ENCODE data around the gene MYEF2. TPM values are rescaled to one million over a fixed set of nuclear protein-coding genes. Genes with fewer than 3 reads are reported as not detected.

The MYEF2 gene
- total and polyA plus RNA-seq, 2 of the 8 experiments (the other 6 are each of a cell fraction or from before 2014, with no cell fraction given) = 18.9 to 79.2 TPM

DNA sequence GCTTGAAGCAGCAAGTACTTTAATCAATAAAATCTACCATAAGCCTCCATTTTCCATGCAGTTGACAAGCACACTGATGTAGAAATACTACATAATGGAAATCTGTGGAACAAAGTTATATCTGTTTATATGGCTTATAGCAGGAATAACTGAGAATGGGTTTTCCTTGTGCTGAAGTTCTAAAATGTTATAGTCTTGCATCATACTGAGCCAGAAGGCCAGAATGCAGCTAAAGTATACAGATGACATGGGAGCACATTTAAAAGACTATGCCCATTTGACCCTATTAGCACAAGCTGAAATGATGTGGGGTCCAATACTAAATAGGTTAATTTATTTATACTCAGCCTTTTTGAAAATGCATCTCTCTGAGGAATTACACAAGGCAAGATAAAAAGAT lies 32.2 kb downstream of the MYEF2 start:
- TF ChIP-seq, protein P1, sequence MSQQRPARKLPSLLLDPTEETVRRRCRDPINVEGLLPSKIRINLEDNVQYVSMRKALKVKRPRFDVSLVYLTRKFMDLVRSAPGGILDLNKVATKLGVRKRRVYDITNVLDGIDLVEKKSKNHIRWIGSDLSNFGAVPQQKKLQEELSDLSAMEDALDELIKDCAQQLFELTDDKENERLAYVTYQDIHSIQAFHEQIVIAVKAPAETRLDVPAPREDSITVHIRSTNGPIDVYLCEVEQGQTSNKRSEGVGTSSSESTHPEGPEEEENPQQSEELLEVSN (IDR thresholded peaks at IDR 0.05) = no peak
- TF ChIP-seq PHF8 (conservative IDR thresholded peaks at IDR 0.05; ENCODE audit: low read depth, low read length) = no peak
- no peak for TF ChIP-seq JUND (IDR thresholded peaks at IDR 0.05; ENCODE audit: low read length)
- TF ChIP-seq RXRA (IDR thresholded peaks at IDR 0.05; ENCODE audit: insufficient read depth, low read depth, low read length) = no peak
- TF ChIP-seq CREB1 (IDR thresholded peaks at IDR 0.05) = no peak
- no peak for TF ChIP-seq CBX5 (IDR thresholded peaks at IDR 0.05; ENCODE audit: low read depth, low read length)
- no peak for TF ChIP-seq HDAC6 (IDR thresholded peaks at IDR 0.05; ENCODE audit: low read depth, low read length)
- TF ChIP-seq, protein P2, sequence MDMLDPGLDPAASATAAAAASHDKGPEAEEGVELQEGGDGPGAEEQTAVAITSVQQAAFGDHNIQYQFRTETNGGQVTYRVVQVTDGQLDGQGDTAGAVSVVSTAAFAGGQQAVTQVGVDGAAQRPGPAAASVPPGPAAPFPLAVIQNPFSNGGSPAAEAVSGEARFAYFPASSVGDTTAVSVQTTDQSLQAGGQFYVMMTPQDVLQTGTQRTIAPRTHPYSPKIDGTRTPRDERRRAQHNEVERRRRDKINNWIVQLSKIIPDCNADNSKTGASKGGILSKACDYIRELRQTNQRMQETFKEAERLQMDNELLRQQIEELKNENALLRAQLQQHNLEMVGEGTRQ (IDR thresholded peaks at IDR 0.05; ENCODE audit: low read length) = no peak
- no peak for TF ChIP-seq JUN (IDR thresholded peaks at IDR 0.05; ENCODE audit: low read depth, low read length)
- no peak for TF ChIP-seq GABPA (IDR thresholded peaks at IDR 0.05; ENCODE audit: borderline replicate concordance, insufficient read depth, low read length)
- TF ChIP-seq TAF1 (IDR thresholded peaks at IDR 0.05; ENCODE audit: low read depth, low read length) = no peak
- TF ChIP-seq CHD2 (IDR thresholded peaks at IDR 0.05; ENCODE audit: low read length) = no peak
- TF ChIP-seq, protein P3, sequence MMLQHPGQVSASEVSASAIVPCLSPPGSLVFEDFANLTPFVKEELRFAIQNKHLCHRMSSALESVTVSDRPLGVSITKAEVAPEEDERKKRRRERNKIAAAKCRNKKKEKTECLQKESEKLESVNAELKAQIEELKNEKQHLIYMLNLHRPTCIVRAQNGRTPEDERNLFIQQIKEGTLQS (IDR thresholded peaks at IDR 0.05; ENCODE audit: insufficient read depth, low read depth, low read length) = no peak
- TF ChIP-seq POLR2AphosphoS5 (IDR thresholded peaks at IDR 0.05; ENCODE audit: low read depth, low read length) = no peak
- no peak overlapping the region for H2BK12ac ChIP-seq (ENCODE audit: low read depth, low read length)
- no peak for FAIRE-seq
- H3K27me3 ChIP-seq (replicated peaks in 1 of 4; ENCODE audit: control insufficient read depth in 3 of 4, extremely low read depth in 1 of 4, insufficient read depth in 3 of 4, low read length in 3 of 4) = no peaks in the 10 kb centered on the region
- H4K91ac ChIP-seq (replicated peaks; ENCODE audit: insufficient read length, low read length) = no peak overlapping the region
- H2AFZ ChIP-seq (ENCODE audit: low read length) = no peak overlapping the region
- no peak overlapping the region for H2BK15ac ChIP-seq (ENCODE audit: low read length)
- no peaks in the 10 kb centered on the region for H3K79me2 ChIP-seq (ENCODE audit: control insufficient read depth in 1 of 2, insufficient read depth in 2 of 2, low read length in 2 of 2)
- no peak overlapping the region for H3K14ac ChIP-seq (ENCODE audit: insufficient read length)
- no peak overlapping the region for H4K8ac ChIP-seq (ENCODE audit: extremely low read depth, insufficient read depth, low read length)
- H2BK20ac ChIP-seq (ENCODE audit: low read length) = no peak overlapping the region
- H3K4me2 ChIP-seq (ENCODE audit: insufficient read depth in 1 of 2, low read depth in 2 of 2, low read length in 2 of 2) = no peak overlapping the region
- H3K23me2 ChIP-seq (ENCODE audit: low read depth, low read length) = no peaks in the 10 kb centered on the region
- H3K18ac ChIP-seq (ENCODE audit: extremely low read depth, low read length) = no peak overlapping the region
- no peak overlapping the region for H3K27ac ChIP-seq (ENCODE audit: low read depth, low read length)
- peaks cover 0 to 2% (median 0%) of the 10 kb centered on the region in 4 experiments; a peak in 2 of 7 replicates for H3K4me1 ChIP-seq (replicated peaks in 1 of 4; ENCODE audit: control insufficient read depth in 3 of 4, insufficient read depth in 4 of 4, low read length in 3 of 4)
- H3K36me3 ChIP-seq (ENCODE audit: control insufficient read depth in 2 of 4, insufficient read depth in 4 of 4, low read length in 3 of 4) = peaks cover 0 to 56% (median 17%) of the 10 kb centered on the region in 4 experiments; a peak in 5 of 8 replicates
- H3K4ac ChIP-seq (replicated peaks; ENCODE audit: insufficient read length, low read depth, low read length) = no peak overlapping the region
- H4K20me1 ChIP-seq (replicated peaks in 1 of 2; ENCODE audit: control insufficient read depth in 1 of 2, insufficient read depth in 2 of 2, low read length in 2 of 2) = no peaks in the 10 kb centered on the region
- H4K5ac ChIP-seq (ENCODE audit: insufficient read length, low read depth, low read length) = no peak overlapping the region
- H3K56ac ChIP-seq (replicated peaks; ENCODE audit: insufficient read length, low read depth, low read length) = no peak overlapping the region
- no peak overlapping the region for H3K23ac ChIP-seq (ENCODE audit: insufficient read length)
- H2AK5ac ChIP-seq (ENCODE audit: low read depth, low read length) = no peak overlapping the region
- no peak overlapping the region for H3K4me3 ChIP-seq (ENCODE audit: extremely low read depth in 1 of 4, insufficient read depth in 2 of 4, low read depth in 3 of 4, low read length in 4 of 4)
- POLR2A ChIA-PET (ENCODE audit: partially characterized antibody) = interaction anchor here (1.1 kb wide), 1 partner anchor 11 kb away, joined by 3 read pairs; no protein-coding TSS in a partner anchor
- CTCF ChIA-PET (ENCODE audit: partially characterized antibody) = no interaction called here
- H2BK5ac ChIP-seq (ENCODE audit: low read depth, low read length) = no peak overlapping the region
- no peak overlapping the region for H2BK120ac ChIP-seq (replicated peaks; ENCODE audit: low read depth, low read length)
- no peaks in the 10 kb centered on the region for H3K79me1 ChIP-seq (ENCODE audit: low read depth, low read length)
- DNase-seq (ENCODE audit: low read depth in 1 of 2, low spot score in 2 of 2) = no peak
- no peak overlapping the region for H3K9ac ChIP-seq (replicated peaks in 1 of 4; ENCODE audit: extremely low read depth in 1 of 4, low read depth in 3 of 4, low read length in 3 of 4)
- no peaks in the 10 kb centered on the region for H3K9me3 ChIP-seq (ENCODE audit: insufficient read depth in 2 of 2, low read depth in 1 of 2, low read length in 1 of 2)
